ENCODE data around the gene ISYNA1.

- TF ChIP-seq, protein P1, sequence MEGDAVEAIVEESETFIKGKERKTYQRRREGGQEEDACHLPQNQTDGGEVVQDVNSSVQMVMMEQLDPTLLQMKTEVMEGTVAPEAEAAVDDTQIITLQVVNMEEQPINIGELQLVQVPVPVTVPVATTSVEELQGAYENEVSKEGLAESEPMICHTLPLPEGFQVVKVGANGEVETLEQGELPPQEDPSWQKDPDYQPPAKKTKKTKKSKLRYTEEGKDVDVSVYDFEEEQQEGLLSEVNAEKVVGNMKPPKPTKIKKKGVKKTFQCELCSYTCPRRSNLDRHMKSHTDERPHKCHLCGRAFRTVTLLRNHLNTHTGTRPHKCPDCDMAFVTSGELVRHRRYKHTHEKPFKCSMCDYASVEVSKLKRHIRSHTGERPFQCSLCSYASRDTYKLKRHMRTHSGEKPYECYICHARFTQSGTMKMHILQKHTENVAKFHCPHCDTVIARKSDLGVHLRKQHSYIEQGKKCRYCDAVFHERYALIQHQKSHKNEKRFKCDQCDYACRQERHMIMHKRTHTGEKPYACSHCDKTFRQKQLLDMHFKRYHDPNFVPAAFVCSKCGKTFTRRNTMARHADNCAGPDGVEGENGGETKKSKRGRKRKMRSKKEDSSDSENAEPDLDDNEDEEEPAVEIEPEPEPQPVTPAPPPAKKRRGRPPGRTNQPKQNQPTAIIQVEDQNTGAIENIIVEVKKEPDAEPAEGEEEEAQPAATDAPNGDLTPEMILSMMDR (IDR thresholded peaks at IDR 0.05), result no peak
- no peak for TF ChIP-seq EZH2 (IDR thresholded peaks at IDR 0.05; ENCODE audit: borderline replicate concordance, insufficient read depth, low read depth, low read length, poor library complexity, severe bottlenecking)
These were observed 45.4 kb upstream of the ISYNA1 start for GRCh38 chr19:18483119-18483890.
